HG03439 (cell line): ENCODE results near the gene TWIST2.

Source experiments
- ATAC-seq: cut with Tn5 transposase; IDR thresholded peaks from one replicate; pipeline ENCODE4 v1.9.1; 2021; ENCODE audit warnings: mild to moderate bottlenecking, moderate library complexity; ENCODE audit not compliant: unreplicated experiment

The TWIST2 gene

DNA sequence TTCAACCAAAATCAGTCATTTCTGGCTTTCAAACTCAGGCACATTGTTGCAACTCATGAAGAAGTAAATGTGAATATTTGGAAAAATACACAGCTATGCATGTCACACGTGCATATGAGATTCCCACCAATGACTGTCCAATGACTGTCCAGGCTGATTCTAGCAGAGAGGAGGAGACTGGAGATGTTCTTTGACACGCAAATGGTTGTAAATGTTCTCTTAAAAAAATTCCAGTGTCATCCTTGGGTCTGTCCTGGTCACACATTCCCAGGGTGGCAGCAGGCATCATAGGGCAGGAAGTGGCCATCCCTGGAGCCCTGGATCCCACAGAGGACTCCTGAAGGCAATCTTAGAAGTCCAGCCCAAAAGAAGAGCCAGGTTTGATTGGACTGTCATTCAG is 40.9 kb downstream of the TWIST2 start:
- ATAC-seq = no peak

DNA sequence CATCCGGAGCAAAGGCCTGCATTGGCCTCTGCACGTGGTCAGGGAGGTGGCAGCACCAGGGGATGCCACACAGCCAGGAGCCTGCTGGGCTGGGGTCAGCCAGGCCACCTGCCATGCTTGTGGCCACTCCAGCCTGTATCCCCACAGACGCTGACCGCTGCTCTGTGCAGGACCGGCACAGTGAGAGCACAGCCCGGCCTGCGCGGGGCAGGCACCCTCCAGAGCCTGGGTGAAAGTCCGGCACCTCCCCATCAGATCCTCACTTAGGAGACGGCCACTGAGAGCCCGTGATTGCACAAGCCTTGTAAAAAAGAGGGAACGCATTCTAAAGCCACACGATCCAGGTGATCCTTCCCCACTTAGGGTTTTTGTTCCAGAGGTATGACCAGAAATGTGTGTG is 42.2 kb downstream of the TWIST2 start:
- ATAC-seq = no peak

GRCh38 chr2:238890618-238891456 is 43.0 kb downstream of the TWIST2 start:
- no peak for ATAC-seq

DNA sequence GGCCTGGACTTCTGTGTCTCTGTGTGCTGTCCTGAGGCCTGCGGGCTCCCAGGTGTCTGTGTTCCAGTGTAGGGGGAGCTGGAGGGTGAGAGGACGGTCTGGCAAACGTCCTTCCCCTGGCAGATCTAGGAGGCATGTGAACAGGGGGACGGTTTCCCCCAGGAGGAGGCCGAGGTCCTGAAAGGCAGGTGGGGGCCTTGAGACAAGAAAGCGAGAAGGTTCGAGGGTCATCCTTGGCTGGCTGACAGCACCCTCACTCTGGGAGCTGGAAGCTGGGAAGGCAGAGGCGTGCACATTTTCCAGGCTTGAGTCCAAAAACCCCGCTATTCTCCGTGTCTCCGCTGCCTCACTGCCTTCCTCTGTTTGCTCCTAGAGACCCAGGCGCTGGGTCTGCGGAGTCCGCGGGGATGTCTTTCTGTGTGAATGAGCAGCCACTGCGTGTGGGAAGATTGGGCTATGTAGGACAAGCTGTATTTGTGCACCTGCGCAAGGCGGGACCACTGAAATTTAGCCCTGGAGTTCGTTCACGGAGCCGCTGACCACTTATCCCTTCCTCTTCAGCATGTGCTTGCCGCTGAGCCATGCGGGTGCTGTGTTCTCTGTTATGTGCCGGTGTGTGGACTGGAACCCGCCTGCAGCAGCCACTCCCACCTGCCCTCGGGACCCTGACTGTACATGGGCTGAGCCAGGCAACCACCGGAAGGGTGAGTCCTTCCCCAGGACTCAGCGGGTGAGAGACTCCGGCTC is 43.7 kb downstream of the TWIST2 start:
- ATAC-seq = no peak

GRCh38 chr2:238892204-238892500 is 44.3 kb downstream of the TWIST2 start:
- no peak for ATAC-seq

GRCh38 chr2:238892796-238893195 is 44.9 kb downstream of the TWIST2 start:
- ATAC-seq = no peak

DNA sequence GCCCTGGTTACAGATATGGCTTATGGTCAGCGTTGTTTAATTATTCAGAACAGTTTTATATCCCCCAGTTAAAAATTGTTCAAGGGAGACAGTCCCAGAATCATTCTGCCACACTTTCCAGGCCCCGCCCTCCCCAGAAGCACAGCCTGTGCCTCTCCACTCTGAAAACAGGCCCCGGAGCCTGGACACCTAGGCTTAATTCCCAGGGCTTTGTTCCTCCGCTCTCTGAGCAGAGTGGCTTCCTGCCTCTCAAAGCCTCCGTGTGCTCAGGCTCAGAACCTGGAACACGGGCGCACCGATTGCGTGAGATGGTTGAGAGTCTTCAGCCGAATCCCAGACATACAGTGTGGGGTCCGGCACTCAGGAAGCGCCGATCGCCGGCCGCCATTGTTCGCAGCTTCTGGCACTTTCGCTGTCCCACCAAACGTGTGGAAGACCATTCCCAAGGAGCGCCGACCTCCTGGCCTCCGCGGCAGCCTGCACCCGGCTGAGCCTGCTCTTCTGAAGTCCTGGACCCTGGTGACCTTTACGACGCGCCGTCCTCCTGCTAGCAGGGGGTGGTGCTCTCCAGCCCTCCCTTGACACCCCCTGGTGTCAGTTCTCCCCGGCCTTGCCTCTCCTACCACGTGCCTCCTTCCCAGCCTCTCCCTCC is 45.6 kb downstream of the TWIST2 start:
- no peak for ATAC-seq

GRCh38 chr2:238894226-238894949 is 46.5 kb downstream of the TWIST2 start:
- no peak for ATAC-seq

- no peak for ATAC-seq
Observed at GRCh38 chr2:238894950-238895298, 47.0 kb downstream of the TWIST2 start.

DNA sequence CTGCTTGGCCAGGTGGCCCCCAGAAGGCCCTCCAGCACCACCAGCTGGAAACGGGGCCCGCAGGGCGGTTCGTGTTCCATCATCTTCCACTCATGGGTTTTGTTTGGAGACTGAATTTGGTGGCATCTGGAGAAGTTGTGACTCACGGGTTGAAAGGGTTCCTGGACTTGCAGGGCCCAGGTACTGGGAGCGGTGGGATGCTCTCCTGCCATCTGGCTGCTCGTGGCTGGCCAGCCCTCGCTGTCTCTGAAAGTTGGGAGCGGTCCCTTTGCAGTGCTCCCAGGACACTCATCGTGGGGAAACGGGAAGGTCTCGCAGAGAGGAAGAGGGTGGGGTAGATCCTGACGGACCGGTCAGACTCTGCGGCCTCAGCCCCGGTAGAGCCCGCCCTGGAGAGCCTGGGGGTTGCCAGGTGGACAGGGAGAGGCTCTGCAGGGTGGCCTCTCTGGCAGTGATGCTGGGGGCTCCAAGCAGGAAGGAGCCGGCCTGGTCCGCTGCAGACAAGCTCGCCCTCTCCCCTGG is 47.5 kb downstream of the TWIST2 start:
- no peak for ATAC-seq

DNA sequence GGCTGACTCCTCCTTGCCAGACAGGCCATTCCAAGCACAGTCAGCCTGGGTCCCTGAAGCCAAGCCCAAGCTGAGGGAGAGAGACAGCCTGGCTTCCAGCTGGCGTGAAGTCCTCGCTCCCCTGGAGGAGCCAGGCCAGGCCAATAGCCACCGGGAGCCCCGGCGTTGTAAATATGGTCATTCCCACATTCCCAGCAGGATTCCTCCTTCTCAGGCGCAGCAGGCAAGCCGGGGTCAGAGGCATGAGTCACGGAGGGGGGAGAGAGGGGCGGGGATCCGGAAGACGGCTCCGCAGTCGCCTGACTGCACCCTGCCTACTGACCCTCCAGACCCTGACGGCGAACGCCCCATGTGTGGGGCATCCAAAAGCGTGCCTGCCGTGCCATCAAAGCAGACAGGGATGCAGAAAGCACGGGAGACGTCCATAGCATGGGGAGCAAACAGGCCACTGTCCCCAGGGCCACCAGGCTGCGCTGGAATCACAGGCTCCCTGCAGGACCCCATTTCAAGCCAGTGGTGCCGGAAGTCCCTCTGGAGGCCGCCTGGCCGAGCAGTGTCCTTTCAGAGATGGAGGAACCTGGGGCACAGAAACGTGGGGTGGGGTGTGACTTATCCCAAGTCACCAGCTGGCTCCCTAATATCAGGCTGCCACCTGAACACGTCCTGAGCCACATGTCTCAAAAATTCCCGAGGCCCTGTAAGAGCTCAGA is 48.2 kb downstream of the TWIST2 start:
- ATAC-seq = no peak

- ATAC-seq = no peak
Observed at GRCh38 chr2:238896641-238897040, 48.8 kb downstream of the TWIST2 start.

- ATAC-seq = no peak
Observed at GRCh38 chr2:238897122-238897880, 49.4 kb downstream of the TWIST2 start.

DNA sequence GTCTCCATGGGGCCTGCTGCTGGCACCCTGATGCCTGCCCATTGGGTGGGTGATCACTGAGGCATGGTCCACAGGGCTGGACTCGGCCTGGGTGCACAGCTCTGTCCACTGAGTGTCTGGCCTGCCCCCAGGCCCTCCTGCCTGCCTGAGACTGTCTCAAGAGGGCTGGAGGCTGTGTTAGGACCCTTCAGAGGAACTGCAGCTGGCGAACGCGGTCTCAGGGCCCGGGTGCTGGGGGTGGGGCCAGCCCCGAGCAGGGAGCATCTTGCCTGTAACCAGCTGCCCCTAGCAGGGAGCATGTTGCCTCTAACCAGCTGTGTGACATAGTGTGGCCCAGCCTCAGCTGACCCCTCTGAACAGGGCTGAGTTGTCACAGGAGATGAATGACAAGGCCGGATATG is 50.0 kb downstream of the TWIST2 start:
- no peak for ATAC-seq

GRCh38 chr2:238898534-238899281 is 50.8 kb downstream of the TWIST2 start:
- no peak for ATAC-seq

GRCh38 chr2:238899386-238899785 is 51.5 kb downstream of the TWIST2 start:
- ATAC-seq = no peak

DNA sequence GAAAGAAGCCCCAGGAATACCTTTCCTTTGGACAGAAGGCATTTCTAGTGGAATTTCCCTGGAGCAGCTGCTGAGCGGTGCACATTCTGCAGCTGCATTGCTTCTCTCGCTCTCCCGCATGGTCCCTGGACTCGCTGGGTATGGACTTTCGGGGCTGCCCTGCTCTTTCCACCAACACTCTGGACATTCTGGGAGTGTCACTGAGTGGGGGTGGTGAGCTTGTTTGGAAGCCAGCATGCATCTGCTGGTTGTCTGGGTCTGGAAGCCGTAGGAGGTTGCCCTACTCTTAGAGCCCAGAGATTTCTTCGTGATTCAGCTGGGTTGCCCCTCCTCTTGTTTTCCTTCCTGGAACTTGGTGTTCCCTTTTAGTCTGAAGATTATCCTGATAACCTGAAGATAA is 52.6 kb downstream of the TWIST2 start:
- no peak for ATAC-seq

DNA sequence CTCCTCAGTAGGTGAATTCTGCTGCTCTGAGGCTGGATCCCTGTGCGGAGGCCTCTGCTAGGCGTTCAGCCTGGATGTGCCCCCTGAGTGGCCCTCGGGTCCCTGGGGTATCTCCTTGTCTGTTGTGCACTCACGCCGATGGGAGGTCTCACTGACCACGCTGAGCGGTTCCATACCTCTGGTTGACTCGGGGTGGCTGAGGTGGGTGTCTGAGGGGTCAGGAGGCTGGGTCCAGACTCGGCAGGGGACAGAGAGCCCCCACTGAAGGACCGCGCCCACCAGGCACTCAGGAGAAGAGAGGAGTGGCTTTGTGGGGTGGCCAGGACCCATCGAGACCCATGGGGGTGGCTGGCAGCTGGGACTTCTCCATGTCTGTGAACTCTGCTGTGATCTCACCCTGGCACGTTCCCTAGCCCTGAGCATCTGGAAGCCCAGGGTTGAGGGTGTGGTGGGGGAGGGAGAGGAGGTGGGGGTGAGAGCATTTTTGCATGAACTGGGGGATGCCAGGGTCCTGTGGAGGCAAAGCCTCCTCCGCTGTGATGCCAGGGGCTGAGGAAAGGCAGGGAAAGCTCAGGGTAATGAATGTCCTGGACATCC is 53.7 kb downstream of the TWIST2 start:
- ATAC-seq = no peak

DNA sequence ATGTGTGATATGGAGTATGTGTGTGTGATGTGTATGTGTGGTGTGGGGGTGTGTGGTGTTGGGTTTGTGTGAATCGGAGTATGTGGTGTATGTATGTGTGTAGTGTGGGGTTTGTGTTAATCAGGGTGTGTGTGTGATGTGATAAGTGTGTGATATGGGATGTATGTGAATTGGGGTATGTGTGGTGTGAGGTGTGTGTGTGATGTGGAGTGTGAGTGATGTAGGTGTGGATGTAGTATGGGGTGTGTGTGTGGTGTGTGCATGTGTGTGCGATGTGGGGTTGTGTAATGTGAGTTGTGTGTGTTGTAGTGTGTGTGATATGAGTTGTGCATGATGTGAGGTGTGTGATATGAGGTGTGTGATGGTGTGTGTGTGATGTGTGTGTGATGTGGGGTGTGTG is 54.4 kb downstream of the TWIST2 start:
- ATAC-seq = no peak
